Naive thymus-derived CD4-positive, alpha-beta T cell (primary cell): ENCODE measurements around the gene CRTC3. TPM values are rescaled to one million over a fixed set of nuclear protein-coding genes. Genes with fewer than 3 reads are reported as not detected.
"Not testable (repeated sequence)": the region's sequence is repeated elsewhere in the genome, so short reads cannot be mapped to it uniquely, and the experiment has no call there.

ENCODE experiments used
- ATAC-seq: fragments of 150-1000 bp; cut with Tn5 transposase; 2 replicates; pipeline ENCODE4 v1.10.0; 2021; ENCODE audit warnings: mild to moderate bottlenecking, moderate library complexity
- CTCF ChIA-PET: fragments of 350-600 bp; sonication (Branson Sonifier 250); formaldehyde crosslinking; loops from one replicate; lab custom pipeline; 2021; ENCODE audit warnings: antibody characterized with exemption; lab: Charles Lee
- POLR2A ChIA-PET: fragments of 350-600 bp; sonication (Branson Sonifier 250); formaldehyde crosslinking; loops from one replicate; lab custom pipeline; 2021; ENCODE audit warnings: antibody characterized with exemption, inconsistent platforms; lab: Charles Lee
- DNase-seq, 9 donors: peaks; one replicate each; pipeline versions ENCODE4 v3.0.0 to v3.0.0-alpha.2; 2020 to 2022; ENCODE audit warnings: mixed read lengths in 1 of 9
- H3K27ac ChIP-seq: one replicate; pipeline ENCODE4 v1.7.0; 2013; ENCODE audit warnings: mild to moderate bottlenecking, low read depth, low read length, moderate library complexity
- H3K27me3 ChIP-seq, 2 donors: one replicate each; pipeline ENCODE4 v1.7.0; 2013; ENCODE audit warnings: low read length in 2 of 2, mild to moderate bottlenecking in 2 of 2, moderate library complexity in 2 of 2; ENCODE audit not compliant: control insufficient read depth in 2 of 2, insufficient read depth in 2 of 2
- H3K36me3 ChIP-seq, 3 experiments: 1 replicate in 2 of 3; 2 replicates in 1 of 3; pipeline ENCODE4 v1.7.0; 2013; ENCODE audit warnings: low read length in 3 of 3, mild to moderate bottlenecking in 3 of 3, moderate library complexity in 1 of 3; ENCODE audit not compliant: insufficient read depth in 3 of 3, control insufficient read depth in 2 of 3
- H3K4me1 ChIP-seq, 2 donors: one replicate each; pipeline ENCODE4 v1.7.0; 2013; ENCODE audit warnings: low read length in 2 of 2, mild to moderate bottlenecking in 2 of 2, moderate library complexity in 1 of 2; ENCODE audit not compliant: control insufficient read depth in 2 of 2, insufficient read depth in 2 of 2
- H3K4me3 ChIP-seq: 2 replicates; pipeline ENCODE4 v1.7.0; 2013; ENCODE audit warnings: mild to moderate bottlenecking, low read length
- H3K9me3 ChIP-seq, 3 experiments: 1 replicate in 2 of 3; 2 replicates in 1 of 3; pipeline ENCODE4 v1.7.0; 2013; ENCODE audit warnings: low read length in 3 of 3; ENCODE audit not compliant: control insufficient read depth in 2 of 3
- H3K27ac Mint-ChIP-seq, 9 donors: one replicate each; pipeline ENCODE4 v1.8.0; 2020 to 2022; ENCODE audit warnings: mixed read lengths in 9 of 9, mild to moderate bottlenecking in 8 of 9, moderate library complexity in 5 of 9, inconsistent platforms in 2 of 9
- H3K27me3 Mint-ChIP-seq, 5 donors: one replicate each; pipeline ENCODE4 v1.8.0; 2021 to 2022; ENCODE audit warnings: mixed read lengths in 5 of 5, mild to moderate bottlenecking in 1 of 5
- H3K36me3 Mint-ChIP-seq, 5 donors: one replicate each; pipeline ENCODE4 v1.8.0; 2020 to 2022; ENCODE audit warnings: mixed read lengths in 5 of 5, mild to moderate bottlenecking in 3 of 5, inconsistent platforms in 1 of 5
- H3K4me1 Mint-ChIP-seq, 7 donors: one replicate each; pipeline ENCODE4 v1.8.0; 2020 to 2022; ENCODE audit warnings: mixed read lengths in 7 of 7, mild to moderate bottlenecking in 3 of 7, inconsistent platforms in 1 of 7
- H3K4me3 Mint-ChIP-seq, 10 donors: one replicate each; pipeline ENCODE4 v1.8.0; 2020 to 2022; ENCODE audit warnings: mild to moderate bottlenecking in 10 of 10, mixed read lengths in 10 of 10, moderate library complexity in 6 of 10, inconsistent platforms in 2 of 10
- H3K9me3 Mint-ChIP-seq, 11 donors: one replicate each; pipeline ENCODE4 v1.8.0; 2020 to 2022; ENCODE audit warnings: mixed read lengths in 11 of 11, mild to moderate bottlenecking in 4 of 11, inconsistent platforms in 1 of 11, moderate library complexity in 1 of 11
- intact Hi-C, 2 donors: fragments of 100-400 bp; cut with micrococcal nuclease; formaldehyde crosslinking; loops; one replicate each; pipeline ENCODE4 v1.15.1; 2023
- polyA plus RNA-seq, 2 donors: library from polyadenylated mRNA; unstranded; fragments of 300-500 nt; fragmentation: Illumina TruSeq; gene quantifications; one replicate each; pipeline ENCODE4 v1.2.3, GENCODE V29; 2021
- total RNA-seq, 6 experiments: library from RNA in 5 of 6; stranded (reverse) in 5 of 6; gene quantifications; 1 replicate in 5 of 6; 2 replicates in 1 of 6; pipeline ENCODE4 v1.2.3 and lab custom pipeline; 2021 to 2026

The CRTC3 gene
- total and polyA plus RNA-seq, 7 experiments from 2014 or later, result 40.5 to 132 (median 106) TPM

DNA sequence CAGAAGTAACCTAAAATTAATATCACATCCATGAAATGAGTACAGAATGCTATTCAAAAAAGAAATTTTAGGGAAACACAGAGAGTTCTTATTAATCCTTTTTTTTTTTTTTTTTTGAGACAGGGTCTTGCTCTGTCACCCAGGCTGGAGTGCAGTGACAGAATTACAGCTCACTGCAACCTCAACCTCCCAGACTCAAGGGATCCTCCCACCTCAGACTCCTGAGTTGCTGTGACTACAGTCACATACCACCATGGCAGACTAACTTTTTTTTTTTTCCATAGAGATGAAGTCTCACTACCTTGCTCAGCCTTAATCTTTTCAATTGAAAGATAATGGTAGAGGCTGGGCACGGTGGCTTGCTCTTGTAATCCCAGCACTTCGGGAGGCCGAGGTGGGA lies 6.3 kb upstream of the CRTC3 start:
- no peaks in the 10 kb centered on the region for H3K4me1 ChIP-seq
- CTCF ChIA-PET, result interaction anchor here (0.6 kb wide), 1 partner anchor 15 kb away, joined by 3 read pairs; no protein-coding TSS in a partner anchor
- H3K36me3 ChIP-seq, result no peaks in the 10 kb centered on the region
- H3K9me3 ChIP-seq, result no peaks in the 10 kb centered on the region
- H3K27me3 ChIP-seq, result no peaks in the 10 kb centered on the region
- no peaks in the 10 kb centered on the region for H3K27me3 Mint-ChIP-seq
- no peak overlapping the region for H3K27ac ChIP-seq
- peak overlapping the region in 3 of 9 donors; percentile 17 to 42 (median 33) for H3K27ac Mint-ChIP-seq
- intact Hi-C loops, result no loop called here
- no peak for DNase-seq
- no peak overlapping the region for H3K4me3 ChIP-seq
- peaks cover 0 to 3% (median 0%) of the 10 kb centered on the region in 5 donors for H3K36me3 Mint-ChIP-seq
- peaks cover 2 to 18% (median 2%) of the 10 kb centered on the region in 7 donors for H3K4me1 Mint-ChIP-seq
- H3K9me3 Mint-ChIP-seq, result no peaks in the 10 kb centered on the region
- ATAC-seq, result no peak
- POLR2A ChIA-PET, result interaction anchor here (0.6 kb wide), 1 partner anchor 10 kb away, joined by 4 read pairs; no protein-coding TSS in a partner anchor
- H3K4me3 Mint-ChIP-seq, result no peak overlapping the region

DNA sequence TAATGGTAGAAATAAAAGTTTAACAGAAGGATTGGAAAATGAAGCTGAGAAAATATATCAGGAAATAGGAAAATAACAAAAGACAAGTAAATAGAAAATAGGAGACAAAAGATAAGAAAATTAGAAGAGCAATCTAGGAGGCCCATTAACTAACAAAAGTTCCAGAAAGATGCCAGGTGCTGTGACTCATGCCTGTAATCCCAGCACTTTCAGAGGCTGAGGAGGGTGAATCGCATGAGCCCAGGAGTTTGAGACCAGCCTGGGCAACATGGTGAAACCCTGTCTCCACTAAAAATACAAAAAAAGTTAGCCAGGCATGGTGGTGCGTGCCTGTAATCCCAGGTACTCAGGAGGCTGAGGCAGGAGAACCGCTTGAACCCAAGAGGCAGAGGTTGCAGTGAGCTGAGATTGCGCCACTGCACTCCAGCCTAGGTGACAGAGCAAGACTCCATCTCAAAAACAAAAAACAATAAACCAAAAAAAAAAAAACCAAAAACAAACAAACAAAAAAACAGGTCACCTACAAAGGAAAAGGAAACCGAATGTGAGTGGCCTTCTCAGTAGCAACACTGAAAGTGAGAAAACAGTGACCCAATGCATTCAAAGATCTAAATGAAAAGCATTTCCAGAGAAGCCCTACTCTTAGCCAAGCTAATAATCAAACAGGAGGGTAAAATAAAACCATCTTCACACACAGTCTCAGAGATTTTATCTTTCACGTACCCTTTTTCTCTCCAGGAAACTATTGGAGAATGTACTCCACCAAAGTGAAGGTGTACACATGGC lies 5.5 kb upstream of the CRTC3 start:
- H3K36me3 Mint-ChIP-seq, intact Hi-C loops, H3K36me3 ChIP-seq, H3K9me3 Mint-ChIP-seq, H3K27me3 Mint-ChIP-seq, H3K27ac ChIP-seq, H3K4me1 ChIP-seq, ATAC-seq, H3K4me3 Mint-ChIP-seq, H3K9me3 ChIP-seq, H3K4me3 ChIP-seq, DNase-seq, H3K27me3 ChIP-seq: not testable (repeated sequence)
- Mint-ChIP-seq H3K4me1 (peaks cover 5 to 23% (median 8%) of the 10 kb centered on the region in 7 donors), H3K27ac (peak overlapping the region in 2 of 9 donors; percentile 42 to 50)
- POLR2A ChIA-PET, result interaction anchor here (0.7 kb wide), 1 partner anchor 158 kb away, joined by 3 read pairs; no protein-coding TSS in a partner anchor
- CTCF ChIA-PET, result interaction anchor here (0.6 to 0.8 kb wide), 3 partner anchors 12 to 78 kb away, joined by 3 to 5 read pairs (median 3); no protein-coding TSS in a partner anchor

DNA sequence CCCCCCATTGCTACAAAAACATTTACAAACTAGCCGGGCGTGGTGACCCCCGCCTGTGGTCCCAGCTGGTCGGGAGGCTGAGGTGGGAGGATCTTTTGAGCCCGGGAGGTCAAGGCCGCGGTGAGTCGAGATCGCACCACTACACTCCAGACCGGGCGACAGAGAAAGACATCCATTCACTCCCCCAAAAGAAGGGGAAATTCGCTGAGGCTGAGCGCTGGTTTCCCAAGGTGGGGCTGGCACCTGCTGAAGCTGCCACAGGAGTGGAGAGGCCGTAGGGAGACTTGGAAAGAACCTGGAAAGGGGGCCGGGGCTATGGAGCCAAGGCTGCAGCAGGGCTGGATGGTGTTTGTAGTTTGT lies 732 bp upstream of the CRTC3 start:
- ATAC-seq, result no peak
- H3K4me3 ChIP-seq, result peak overlapping the region; percentile 62
- ChIA-PET POLR2A (interaction anchor here (0.7 to 1.4 kb wide), 9 partner anchors 16 to 527 kb away, joined by 3 to 5 read pairs (median 3); no protein-coding TSS in a partner anchor), CTCF (interaction anchor here (0.6 to 1.2 kb wide), 4 partner anchors 66 to 210 kb away, joined by 3 to 5 read pairs (median 4); no protein-coding TSS in a partner anchor)
- no peaks in the 10 kb centered on the region for H3K9me3 ChIP-seq
- intact Hi-C loops, result no loop called here
- peaks cover 0 to 5% (median 0%) of the 10 kb centered on the region in 3 experiments for H3K36me3 ChIP-seq
- peaks cover 27 to 44% (median 42%) of the 10 kb centered on the region in 7 donors for H3K4me1 Mint-ChIP-seq
- peaks cover 0 to 22% (median 4%) of the 10 kb centered on the region in 5 donors for H3K36me3 Mint-ChIP-seq
- H3K27ac Mint-ChIP-seq, result peak overlapping the region; percentile 80 to 94 (median 90)
- peaks cover 12 to 18% of the 10 kb centered on the region in 2 donors for H3K4me1 ChIP-seq
- no peak for DNase-seq
- peak overlapping the region; percentile 92 for H3K27ac ChIP-seq
- no peaks in the 10 kb centered on the region for H3K27me3 ChIP-seq
- H3K9me3 Mint-ChIP-seq, result no peaks in the 10 kb centered on the region
- no peaks in the 10 kb centered on the region for H3K27me3 Mint-ChIP-seq
- H3K4me3 Mint-ChIP-seq, result peak overlapping the region; percentile 80 to 100 (median 88)

DNA sequence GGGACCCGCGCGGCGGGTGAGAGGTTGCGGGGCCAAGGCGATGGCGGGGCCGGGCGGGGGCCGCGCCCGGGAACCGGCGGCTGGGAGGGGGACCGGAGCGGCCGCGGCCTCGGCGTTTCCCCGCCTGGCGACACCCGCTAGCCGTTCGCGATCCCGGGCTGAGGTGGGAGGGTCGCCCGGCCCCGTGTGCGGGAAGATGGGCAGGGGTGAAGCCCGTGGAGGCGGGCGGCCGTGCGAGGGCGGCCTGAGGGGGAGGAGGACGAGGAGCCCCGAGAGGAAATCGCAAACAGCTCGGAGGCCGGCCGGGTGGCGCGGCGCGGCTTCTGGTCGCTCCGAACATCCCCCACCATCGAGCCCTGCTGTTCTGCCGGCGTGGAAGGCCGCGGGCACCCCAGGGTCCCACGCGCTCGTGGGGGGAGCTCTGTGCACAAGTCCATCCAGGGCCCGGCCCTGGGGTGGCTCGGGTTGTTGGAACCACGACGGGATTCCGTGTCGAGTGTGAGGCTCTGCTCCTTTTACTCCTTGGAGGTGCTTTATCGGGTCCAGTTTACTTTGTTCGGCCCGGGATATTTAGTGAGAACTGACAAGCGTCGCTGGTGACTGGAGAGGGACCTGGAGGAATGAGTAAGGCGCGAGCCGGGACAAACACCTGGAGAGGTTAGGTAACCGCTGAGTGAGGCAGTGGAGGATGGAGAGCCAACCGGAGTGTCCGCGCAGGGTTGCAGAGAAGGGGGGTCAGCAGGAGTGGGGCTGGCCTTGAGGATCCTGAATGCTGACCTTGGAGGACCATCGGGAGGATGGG lies 728 bp downstream of the CRTC3 start:
- peaks cover 41 to 58% (median 51%) of the 10 kb centered on the region in 7 donors for H3K4me1 Mint-ChIP-seq
- ATAC-seq, result peak; percentile 55
- H3K27ac Mint-ChIP-seq, result peak overlapping the region; percentile 80 to 98 (median 94)
- H3K27me3 Mint-ChIP-seq, result no peaks in the 10 kb centered on the region
- ChIA-PET CTCF (interaction anchor here (0.7 to 2.1 kb wide), 8 partner anchors 9 to 356 kb away, joined by 3 to 11 read pairs (median 4); no protein-coding TSS in a partner anchor), POLR2A (interaction anchor here (0.5 to 3.2 kb wide), 26 partner anchors 9 to 400 kb away, joined by 3 to 21 read pairs (median 4); no protein-coding TSS in a partner anchor)
- Histone ChIP-seq H3K27ac (peak overlapping the region; percentile 92), H3K4me3 (peak overlapping the region; percentile 94), H3K36me3 (peaks cover 0 to 5% (median 0%) of the 10 kb centered on the region in 3 experiments), H3K27me3 (no peaks in the 10 kb centered on the region), H3K4me1 (peaks cover 18 to 24% of the 10 kb centered on the region in 2 donors), H3K9me3 (no peaks in the 10 kb centered on the region)
- intact Hi-C loops, result loop anchor here (1.0 to 5.0 kb wide), 10 partner anchors 9 to 90 kb away; no protein-coding TSS in a partner anchor
- H3K4me3 Mint-ChIP-seq, result peak overlapping the region; percentile 96 to 100 (median 97)
- H3K9me3 Mint-ChIP-seq, result no peaks in the 10 kb centered on the region
- peak; percentile 39 to 66 (median 52) for DNase-seq
- peaks cover 0 to 25% (median 8%) of the 10 kb centered on the region in 5 donors for H3K36me3 Mint-ChIP-seq

DNA sequence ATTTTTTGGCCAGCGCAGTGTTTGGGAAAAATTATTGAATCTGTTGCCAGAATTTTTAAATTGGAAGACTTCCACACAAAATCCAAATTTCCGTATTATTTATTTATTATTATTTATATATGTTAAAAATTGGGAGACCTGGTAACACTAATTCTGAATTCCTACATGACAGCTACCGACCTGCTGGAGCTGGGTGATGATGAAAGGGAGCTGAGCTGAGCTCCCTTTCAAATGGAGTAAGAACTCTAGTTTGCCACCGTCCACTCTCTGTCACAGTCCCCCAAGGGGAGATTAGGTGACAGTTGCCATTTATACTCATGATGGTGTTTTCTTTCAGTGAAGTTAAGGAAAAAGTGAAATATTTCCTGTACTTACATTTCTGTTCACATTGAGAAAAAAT lies 1.4 kb downstream of the CRTC3 start:
- ATAC-seq (no peak), DNase-seq (no peak)
- H3K9me3 Mint-ChIP-seq, result no peaks in the 10 kb centered on the region
- ChIA-PET POLR2A (interaction anchor here (0.6 to 3.2 kb wide), 25 partner anchors 8 to 263 kb away, joined by 3 to 21 read pairs (median 4); no protein-coding TSS in a partner anchor), CTCF (interaction anchor here (0.7 to 2.1 kb wide), 10 partner anchors 9 to 358 kb away, joined by 3 to 11 read pairs (median 4); no protein-coding TSS in a partner anchor)
- peaks cover 45 to 64% (median 58%) of the 10 kb centered on the region in 7 donors for H3K4me1 Mint-ChIP-seq
- peaks cover 0 to 5% (median 0%) of the 10 kb centered on the region in 3 experiments for H3K36me3 ChIP-seq
- H3K4me1 ChIP-seq, result peaks cover 18 to 29% of the 10 kb centered on the region in 2 donors
- no peaks in the 10 kb centered on the region for H3K9me3 ChIP-seq
- peak overlapping the region; percentile 80 to 98 (median 94) for H3K27ac Mint-ChIP-seq
- intact Hi-C loops, result loop anchor here (2.0 to 5.0 kb wide), 7 partner anchors 14 to 90 kb away; no protein-coding TSS in a partner anchor
- peaks cover 0 to 25% (median 9%) of the 10 kb centered on the region in 5 donors for H3K36me3 Mint-ChIP-seq
- H3K27ac ChIP-seq, result peak overlapping the region; percentile 92
- peak overlapping the region; percentile 94 for H3K4me3 ChIP-seq
- peak overlapping the region; percentile 96 to 100 (median 97) for H3K4me3 Mint-ChIP-seq
- no peaks in the 10 kb centered on the region for H3K27me3 Mint-ChIP-seq
- H3K27me3 ChIP-seq, result no peaks in the 10 kb centered on the region
